ENCODE results near the gene SORCS1. TPM values are rescaled to one million over a fixed set of nuclear protein-coding genes. Genes with fewer than 3 reads are reported as not detected.

Gene SORCS1
- total RNA-seq, 1 experiment from 2014 or later: not detected

DNA sequence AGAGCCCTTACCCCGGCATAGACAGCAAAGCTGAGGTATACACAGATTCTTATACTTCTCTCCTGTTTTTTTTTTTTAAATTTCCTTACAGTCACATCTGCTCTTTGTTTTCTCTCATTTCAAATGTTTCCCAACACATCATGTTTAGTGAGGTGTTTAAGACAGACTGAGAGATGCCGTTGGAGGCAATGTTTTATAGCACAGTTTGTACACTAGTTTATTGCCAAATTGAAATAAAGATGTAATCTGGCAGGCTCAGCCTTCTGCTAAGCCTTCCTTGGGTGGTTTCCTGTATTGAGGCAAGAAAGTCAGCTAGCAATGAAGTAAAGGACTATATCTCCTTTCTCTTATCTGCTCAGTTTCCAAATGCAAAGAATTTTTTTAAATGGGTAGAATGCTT is 393.4 kb downstream of the SORCS1 start:
- TF ChIP-seq CTCF (IDR thresholded peaks at IDR 0.05; ENCODE audit: insufficient read depth in 1 of 2, low read depth in 1 of 2, low read length in 1 of 2, severe bottlenecking in 1 of 2, unreplicated experiment in 1 of 2): no peak
- intact Hi-C loops (cut with micrococcal nuclease; ENCODE audit: unreplicated experiment): no loop called here
- H3K4me3 ChIP-seq (ENCODE audit: low read depth, low read length): no peak overlapping the region
- Mint-ChIP-seq H3K4me1 (ENCODE audit: low read depth, unreplicated experiment) (no peaks in the 10 kb centered on the region), H3K27me3 (ENCODE audit: insufficient read depth, unreplicated experiment) (peaks cover 9% of the 10 kb centered on the region), H3K9me3 (ENCODE audit: unreplicated experiment) (no peaks in the 10 kb centered on the region), H3K36me3 (ENCODE audit: insufficient read depth, unreplicated experiment) (no peaks in the 10 kb centered on the region), H3K4me3 (ENCODE audit: unreplicated experiment) (no peak overlapping the region), H3K27ac (ENCODE audit: unreplicated experiment) (no peak overlapping the region)
- ChIA-PET CTCF (no interaction called here), POLR2A (no interaction called here)
- no peak for DNase-seq
- H3K36me3 ChIP-seq (ENCODE audit: control insufficient read depth, insufficient read depth, low read length): no peaks in the 10 kb centered on the region
- no peaks in the 10 kb centered on the region for H3K4me1 ChIP-seq
- no peaks in the 10 kb centered on the region for H3K9me3 ChIP-seq
- H3K27me3 ChIP-seq (replicated peaks; ENCODE audit: control insufficient read depth, insufficient read depth, low read length): no peaks in the 10 kb centered on the region
- no TSS peak for BruUV-seq (replicated peaks)

GRCh38 chr10:106768204-106768603 is 396.3 kb downstream of the SORCS1 start:
- H3K36me3 ChIP-seq (ENCODE audit: control insufficient read depth, insufficient read depth, low read length): no peaks in the 10 kb centered on the region
- DNase-seq: no peak
- H3K36me3 Mint-ChIP-seq (ENCODE audit: insufficient read depth, unreplicated experiment): no peaks in the 10 kb centered on the region
- BruUV-seq (replicated peaks): no TSS peak
- POLR2A ChIA-PET: no interaction called here
- no peak overlapping the region for H3K4me3 Mint-ChIP-seq (ENCODE audit: unreplicated experiment)
- H3K9me3 Mint-ChIP-seq (ENCODE audit: unreplicated experiment): no peaks in the 10 kb centered on the region
- H3K4me1 ChIP-seq: no peaks in the 10 kb centered on the region
- CTCF ChIA-PET: no interaction called here
- intact Hi-C loops (cut with micrococcal nuclease; ENCODE audit: unreplicated experiment): no loop called here
- H3K4me1 Mint-ChIP-seq (ENCODE audit: low read depth, unreplicated experiment): no peaks in the 10 kb centered on the region
- no peak overlapping the region for H3K27ac Mint-ChIP-seq (ENCODE audit: unreplicated experiment)
- no peak for TF ChIP-seq CTCF (IDR thresholded peaks at IDR 0.05; ENCODE audit: insufficient read depth in 1 of 2, low read depth in 1 of 2, low read length in 1 of 2, severe bottlenecking in 1 of 2, unreplicated experiment in 1 of 2)
- H3K27me3 Mint-ChIP-seq (ENCODE audit: insufficient read depth, unreplicated experiment): peaks cover 11% of the 10 kb centered on the region
- no peaks in the 10 kb centered on the region for H3K27me3 ChIP-seq (replicated peaks; ENCODE audit: control insufficient read depth, insufficient read depth, low read length)
- H3K4me3 ChIP-seq (ENCODE audit: low read depth, low read length): no peak overlapping the region
- H3K9me3 ChIP-seq: no peaks in the 10 kb centered on the region

- CTCF ChIA-PET: no interaction called here
- DNase-seq: no peak
- no peaks in the 10 kb centered on the region for H3K4me1 ChIP-seq
- TF ChIP-seq CTCF (IDR thresholded peaks at IDR 0.05; ENCODE audit: insufficient read depth in 1 of 2, low read depth in 1 of 2, low read length in 1 of 2, severe bottlenecking in 1 of 2, unreplicated experiment in 1 of 2): no peak
- H3K36me3 ChIP-seq (ENCODE audit: control insufficient read depth, insufficient read depth, low read length): no peaks in the 10 kb centered on the region
- H3K4me1 Mint-ChIP-seq (ENCODE audit: low read depth, unreplicated experiment): no peaks in the 10 kb centered on the region
- H3K9me3 Mint-ChIP-seq (ENCODE audit: unreplicated experiment): no peaks in the 10 kb centered on the region
- no peak overlapping the region for H3K4me3 Mint-ChIP-seq (ENCODE audit: unreplicated experiment)
- no peak overlapping the region for H3K27ac Mint-ChIP-seq (ENCODE audit: unreplicated experiment)
- intact Hi-C loops (cut with micrococcal nuclease; ENCODE audit: unreplicated experiment): no loop called here
- peaks cover 5% of the 10 kb centered on the region for H3K27me3 Mint-ChIP-seq (ENCODE audit: insufficient read depth, unreplicated experiment)
- POLR2A ChIA-PET: no interaction called here
- H3K4me3 ChIP-seq (ENCODE audit: low read depth, low read length): no peak overlapping the region
- H3K36me3 Mint-ChIP-seq (ENCODE audit: insufficient read depth, unreplicated experiment): no peaks in the 10 kb centered on the region
- no peaks in the 10 kb centered on the region for H3K27me3 ChIP-seq (replicated peaks; ENCODE audit: control insufficient read depth, insufficient read depth, low read length)
- no peaks in the 10 kb centered on the region for H3K9me3 ChIP-seq
- BruUV-seq (replicated peaks): no TSS peak
Observed at GRCh38 chr10:106765928-106766327, 398.6 kb downstream of the SORCS1 start.

All from Caco-2 (cell line).